NCI-H82 treated with DMSO at 0.1 percent for 48 hours (cell line): ENCODE results near the gene COL13A1.

Experiments
- DNase-seq: peaks from one replicate; lab custom pipeline; 2025; ENCODE audit not compliant: unreplicated experiment; lab: John Stamatoyannopoulos, UW

The COL13A1 gene

DNA sequence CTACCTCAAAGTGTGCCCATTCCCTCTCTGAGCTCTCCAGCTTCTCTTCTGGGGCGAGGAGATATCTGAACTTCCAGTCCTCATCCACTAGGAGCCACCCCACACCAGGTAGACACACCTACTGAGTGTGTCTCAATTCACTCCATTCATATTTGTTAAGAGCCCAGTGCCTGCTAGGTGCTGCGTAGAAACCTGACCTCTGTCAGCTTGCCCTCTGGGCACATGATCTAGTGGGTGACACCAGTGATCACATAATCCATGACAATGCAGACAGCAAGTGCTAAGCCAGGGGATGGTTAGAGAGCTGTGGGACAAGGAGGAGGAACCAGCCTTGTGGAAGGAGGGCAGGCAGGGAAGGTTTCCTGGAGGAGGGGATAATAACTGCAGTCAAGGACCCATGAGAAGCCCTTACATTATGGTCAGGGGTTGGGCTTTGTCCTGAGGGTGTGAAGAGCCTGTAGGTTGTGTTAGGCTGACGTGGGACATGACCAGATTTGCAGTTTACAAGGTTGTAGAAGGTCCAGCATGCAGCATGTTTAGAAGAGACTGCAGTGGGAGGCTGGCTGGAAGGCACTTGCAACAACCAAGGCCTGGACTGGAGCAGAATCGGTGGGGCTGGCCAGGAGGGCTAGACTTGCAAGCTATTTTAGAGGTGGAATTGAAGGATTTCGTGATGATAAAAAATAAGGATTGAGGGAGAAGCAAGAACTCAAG lies 81.8 kb downstream of the COL13A1 start:
- DNase-seq: no peak

DNA sequence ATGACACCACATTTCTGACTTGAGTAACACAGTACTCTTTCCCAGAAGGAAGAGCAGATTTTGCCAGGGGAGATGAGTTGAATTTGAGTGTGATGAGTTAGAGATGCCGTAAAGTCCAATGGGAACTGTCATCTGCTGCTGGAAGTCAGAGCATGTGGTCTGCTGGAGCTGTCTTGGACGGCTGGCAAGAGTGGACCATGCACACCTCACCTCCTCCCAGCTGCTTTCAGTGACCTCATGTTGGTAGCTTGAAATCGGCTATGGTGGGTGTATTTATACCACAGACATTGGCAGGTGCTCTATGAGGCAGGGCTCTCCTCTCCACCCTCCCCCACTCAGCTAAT lies 82.3 kb downstream of the COL13A1 start:
- no peak for DNase-seq

DNA sequence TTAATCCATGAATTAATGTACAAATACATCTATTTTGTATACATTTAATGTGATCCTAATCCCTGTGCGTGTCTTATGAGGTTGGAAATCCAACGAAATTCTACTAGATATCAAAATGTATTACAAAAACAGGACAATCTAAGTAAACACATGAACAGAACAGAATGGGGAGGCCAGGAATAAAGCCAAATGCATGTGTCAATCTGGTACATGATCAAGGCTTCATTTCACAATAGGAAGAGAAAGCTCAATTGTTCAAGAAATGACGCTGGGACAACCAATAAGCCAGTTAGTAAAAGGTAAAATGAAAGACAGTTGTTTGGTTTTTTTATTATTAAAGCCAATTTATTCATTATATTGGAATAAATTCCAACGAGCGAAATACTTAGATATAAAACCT lies 83.0 kb downstream of the COL13A1 start:
- no peak for DNase-seq

DNA sequence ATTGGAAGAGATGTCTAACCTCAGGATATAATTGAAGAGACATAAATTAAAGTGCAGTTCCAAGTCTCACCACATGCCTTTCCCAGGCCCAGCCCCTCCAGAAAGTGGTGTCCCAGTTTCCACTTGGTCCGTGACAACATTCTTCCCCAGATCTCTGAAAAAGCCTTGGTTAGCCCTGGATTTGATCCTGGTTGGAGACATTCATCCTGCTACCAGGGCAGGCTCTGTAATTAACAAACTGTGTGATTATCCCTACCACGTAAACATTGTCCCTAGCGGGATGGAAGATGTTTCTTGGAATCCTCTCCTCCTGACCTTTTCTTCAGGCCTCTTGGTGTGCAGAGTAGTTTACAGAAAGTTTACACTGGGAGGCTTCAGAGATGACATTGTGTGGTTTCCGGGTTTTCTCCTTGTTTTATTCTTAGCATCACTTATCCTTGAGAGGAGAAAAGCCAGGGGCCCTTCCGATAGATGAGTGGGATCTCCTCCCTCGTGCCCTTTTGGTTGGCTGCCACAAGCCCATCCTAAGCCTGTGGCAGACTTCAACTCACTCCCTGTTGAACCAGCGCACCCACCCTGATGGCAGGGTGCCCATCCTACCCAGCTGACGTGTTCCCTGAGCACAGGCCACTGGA lies 83.8 kb downstream of the COL13A1 start:
- DNase-seq: no peak

DNA sequence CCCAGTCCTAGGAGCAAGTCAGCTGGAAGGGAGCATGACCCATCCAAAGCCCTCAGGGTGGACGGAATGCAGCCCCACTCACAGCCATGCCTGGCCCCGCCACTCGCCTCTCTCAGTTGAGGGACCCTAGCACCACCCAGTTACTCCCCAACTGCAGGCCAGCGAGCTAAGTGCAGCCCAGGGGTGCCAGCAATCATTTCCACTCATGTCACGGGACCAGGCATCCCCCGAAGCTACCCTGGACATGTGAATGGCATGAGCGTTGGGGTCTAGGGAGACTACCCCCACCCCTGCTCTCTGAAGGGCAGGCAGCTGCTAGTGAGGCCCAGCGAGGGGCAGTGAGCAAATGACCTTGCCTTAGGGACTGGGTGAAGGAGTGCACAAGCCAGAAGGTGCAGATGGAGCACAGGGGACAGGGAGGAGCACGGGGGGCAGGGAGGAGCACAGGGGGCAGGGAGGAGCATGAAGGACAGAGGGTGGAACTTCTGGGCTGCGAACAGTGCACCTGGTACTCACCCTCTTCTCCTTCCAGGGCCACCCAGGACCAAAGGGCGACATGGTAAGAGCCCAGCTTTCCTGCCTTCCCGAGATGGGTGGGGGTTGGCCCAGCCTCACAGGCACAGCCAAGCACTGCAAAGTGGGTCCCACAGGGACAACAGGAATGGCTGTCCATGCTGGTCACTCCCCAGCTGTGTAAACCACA lies 87.3 kb downstream of the COL13A1 start:
- no peak for DNase-seq

DNA sequence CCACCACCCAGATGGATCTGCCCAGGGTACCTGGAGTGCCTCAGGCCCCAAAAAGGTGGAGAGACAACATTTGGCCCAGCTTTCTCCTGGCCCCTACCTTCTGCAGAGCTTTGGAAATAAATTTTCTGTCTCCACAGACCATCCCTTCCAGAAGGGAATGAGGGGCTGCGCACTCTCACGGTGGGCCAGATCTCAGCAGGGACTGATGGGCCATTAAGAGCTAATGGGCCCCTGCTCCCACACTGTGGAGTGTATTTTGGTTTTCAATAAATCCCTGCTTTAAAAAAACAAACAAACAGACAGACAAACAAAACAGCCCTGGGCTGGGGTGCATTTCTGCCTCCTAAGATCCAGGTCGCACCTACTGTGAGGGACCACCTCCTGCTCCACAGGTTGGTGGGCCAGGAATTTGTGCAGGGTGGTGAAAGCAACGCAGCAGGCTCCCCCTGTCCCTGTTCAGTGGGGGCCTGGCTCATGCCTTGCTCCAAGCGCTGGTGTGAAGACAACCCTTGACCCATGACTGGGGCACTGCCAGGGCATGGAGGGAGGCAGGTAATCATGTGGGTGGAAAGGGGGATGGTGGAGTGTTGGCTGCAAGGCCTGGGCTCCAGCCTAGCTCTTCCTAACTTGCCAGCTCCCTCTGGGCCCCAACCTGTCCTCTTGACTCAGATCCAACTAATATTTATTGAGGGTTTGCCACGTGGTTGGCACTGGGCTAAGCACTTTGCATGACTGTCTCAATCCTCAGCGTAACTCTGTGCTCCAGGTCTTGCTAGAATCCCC lies 88.5 kb downstream of the COL13A1 start:
- DNase-seq: no peak

DNA sequence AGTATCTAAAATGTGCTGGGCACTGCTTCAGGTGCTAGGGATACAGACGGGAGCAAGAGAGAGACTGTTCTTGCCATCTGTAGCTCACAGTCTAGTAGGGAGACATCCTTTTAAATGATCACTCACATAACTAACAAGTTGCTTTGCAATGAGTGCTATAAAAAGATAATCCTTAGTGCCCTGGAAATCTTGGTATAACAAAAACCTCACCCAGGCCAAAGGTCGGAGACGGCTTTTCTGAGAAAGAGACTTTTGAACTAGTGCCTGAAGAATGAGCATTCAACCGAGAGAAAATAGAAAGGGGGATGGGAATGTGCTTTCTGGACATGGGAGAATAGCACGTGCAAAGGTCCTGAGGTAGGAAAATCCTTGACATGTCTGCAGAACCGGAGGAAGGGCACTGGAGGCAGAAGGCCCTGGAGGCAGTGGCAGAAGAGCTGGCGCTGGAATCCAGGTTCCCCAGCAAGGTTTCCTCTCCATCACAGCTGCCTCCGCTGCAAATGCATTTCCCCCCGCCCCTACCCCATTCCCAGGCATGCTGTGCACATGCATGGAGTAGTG lies 89.4 kb downstream of the COL13A1 start:
- DNase-seq: no peak

DNA sequence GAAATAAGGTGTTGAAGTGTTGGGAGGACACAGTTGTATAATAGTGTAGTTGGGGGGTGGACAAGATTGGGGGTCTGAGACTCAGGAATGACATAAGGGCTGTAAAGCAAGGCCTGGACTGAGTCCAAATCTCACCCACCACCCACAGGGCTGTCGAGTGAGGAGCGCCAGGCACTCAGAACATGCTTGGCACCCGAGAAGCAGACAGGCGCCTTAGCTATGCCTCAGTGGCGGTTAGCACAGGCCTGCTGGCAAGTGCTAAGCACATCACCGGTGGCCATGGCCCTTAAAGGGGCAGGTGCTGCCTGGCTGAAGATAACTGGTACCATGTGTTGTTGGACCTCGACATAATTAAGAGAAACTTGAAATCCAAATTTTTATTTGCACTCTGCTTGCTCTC lies 90.7 kb downstream of the COL13A1 start:
- DNase-seq: no peak

DNA sequence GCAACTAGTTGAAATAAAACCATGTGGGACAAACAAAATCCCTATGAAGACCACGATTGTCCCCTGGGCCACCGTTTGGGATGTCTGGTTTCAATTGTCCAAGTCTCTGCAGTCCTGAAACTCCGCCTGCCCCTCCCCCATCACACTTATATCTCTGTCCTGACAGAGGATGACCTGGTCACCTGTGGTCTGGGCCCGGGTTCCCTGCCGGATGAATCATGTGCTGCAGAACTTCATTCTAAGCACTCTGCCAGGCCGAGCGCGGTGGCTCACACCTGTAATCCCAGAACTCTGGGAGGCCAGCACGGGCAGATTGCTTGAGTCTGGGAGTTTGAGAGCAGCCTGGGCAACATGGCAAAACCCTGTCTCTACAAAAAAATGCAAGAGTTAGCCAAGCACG lies 91.1 kb downstream of the COL13A1 start:
- no peak for DNase-seq

DNA sequence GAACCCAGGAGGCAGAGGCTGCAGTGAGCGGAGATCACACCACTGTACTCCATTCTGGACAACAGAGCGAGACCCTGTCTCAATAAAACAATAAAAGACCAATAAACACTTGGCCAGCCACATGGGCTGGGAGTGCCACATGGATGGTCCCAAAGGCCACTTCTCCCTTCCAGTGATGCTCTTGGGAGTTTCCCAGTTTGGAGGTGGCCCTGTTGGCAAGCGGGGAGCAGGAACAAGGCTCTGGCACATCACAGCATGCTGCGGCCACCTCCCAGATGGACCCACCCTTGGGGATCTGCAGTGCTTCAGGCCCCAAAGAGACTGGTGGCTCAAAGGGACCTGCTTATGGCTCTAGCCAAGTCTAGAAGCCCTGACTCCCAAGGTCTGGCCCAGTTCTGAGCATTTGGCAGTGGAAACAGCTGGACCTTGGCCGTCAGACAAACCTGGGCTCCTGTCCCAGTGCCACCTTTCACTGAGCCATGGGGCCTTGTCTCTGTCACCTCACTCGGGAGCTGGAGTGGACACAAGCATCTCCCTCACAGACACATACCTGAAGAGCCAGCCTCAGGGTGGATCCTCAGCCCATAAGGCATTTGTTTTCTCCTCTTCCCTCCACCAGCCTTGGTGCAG lies 91.7 kb downstream of the COL13A1 start:
- DNase-seq: no peak

DNA sequence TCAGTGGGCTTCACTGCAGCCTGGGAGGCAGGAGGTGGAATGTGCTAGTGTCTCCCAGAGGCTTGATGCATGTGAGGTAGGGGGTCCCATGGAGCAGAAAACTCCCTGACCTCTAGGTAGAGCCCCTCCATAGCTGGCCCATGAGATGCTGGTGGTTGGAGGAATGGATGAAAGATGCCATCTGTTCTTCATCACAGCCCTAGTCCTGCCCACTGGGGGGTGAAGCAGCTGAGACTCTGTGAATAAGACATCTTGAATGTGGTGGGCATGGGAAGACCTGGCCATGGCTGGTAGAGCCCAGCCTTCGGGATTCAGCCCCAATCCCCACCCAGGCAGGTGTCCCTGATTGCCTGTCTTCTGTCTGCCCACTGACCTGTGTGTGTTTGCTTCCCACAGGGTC lies 92.5 kb downstream of the COL13A1 start:
- no peak for DNase-seq

DNA sequence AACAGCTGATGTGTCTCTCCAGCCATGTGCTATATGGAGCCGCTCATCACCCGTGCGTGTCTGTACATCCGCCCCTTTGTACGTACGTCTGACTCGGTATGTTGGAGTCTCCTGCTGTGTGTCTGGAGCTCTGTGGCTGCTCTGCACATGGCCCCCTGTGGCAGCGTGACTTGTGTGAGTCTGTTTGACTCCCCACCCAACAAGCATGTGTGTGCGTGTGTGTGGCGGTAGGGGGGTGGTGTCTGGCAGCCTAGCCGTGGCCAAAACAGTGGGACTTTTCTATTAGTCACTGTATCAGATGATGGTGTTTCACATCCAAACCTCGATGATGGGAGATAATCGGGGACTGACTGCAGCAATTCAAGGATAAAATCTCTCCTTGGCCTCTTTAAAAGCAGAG lies 94.1 kb downstream of the COL13A1 start:
- no peak for DNase-seq

DNA sequence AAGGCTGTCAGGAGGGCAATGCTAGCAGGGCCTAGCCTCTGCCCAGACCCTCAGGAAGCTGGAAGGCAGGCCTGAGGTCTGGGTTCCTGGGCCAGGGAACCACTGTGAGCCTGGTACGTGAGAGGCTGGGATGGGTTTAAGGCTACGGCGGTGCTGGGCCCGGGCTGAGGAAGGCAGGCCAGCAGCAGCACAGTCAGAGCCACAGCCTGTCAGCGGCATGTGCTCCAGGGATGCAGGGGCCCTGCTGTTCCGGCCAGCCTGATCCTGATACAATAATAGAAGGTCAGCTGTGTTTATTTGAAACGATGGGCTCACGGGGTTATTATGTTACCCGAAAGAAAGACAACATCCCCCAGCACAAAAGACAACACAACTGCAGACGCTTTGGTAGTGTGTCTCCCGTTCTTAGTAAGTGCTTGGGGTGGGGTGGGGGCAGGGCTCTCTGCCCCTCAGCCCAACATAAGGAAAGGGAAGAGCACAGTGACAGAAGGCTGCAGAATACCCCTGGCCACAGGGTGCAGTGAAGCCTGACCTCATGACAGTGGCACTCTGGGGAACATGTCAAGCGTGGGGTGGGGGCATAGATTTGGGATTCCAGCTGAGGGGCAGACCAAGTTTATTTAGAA lies 95.0 kb downstream of the COL13A1 start:
- DNase-seq: no peak

DNA sequence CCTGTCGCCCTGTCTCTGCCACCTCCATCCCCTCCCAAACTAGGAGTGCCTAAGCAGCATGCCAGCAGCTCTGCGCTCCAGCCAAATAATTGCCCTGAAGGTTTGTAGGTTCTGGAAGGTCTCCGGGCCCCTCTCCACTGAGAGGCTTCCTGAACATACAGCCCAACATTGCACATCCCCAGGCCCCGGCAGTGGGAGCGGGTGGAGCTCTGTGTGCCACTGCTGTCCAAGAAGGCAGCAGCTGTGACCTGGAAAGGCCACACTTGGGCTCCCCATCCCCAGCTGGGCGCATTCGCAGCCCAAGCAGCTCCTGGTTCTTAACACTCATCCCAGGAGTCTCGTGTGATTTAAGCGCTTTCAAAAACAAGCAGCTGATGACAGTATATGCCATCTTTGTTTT lies 95.7 kb downstream of the COL13A1 start:
- DNase-seq: no peak

DNA sequence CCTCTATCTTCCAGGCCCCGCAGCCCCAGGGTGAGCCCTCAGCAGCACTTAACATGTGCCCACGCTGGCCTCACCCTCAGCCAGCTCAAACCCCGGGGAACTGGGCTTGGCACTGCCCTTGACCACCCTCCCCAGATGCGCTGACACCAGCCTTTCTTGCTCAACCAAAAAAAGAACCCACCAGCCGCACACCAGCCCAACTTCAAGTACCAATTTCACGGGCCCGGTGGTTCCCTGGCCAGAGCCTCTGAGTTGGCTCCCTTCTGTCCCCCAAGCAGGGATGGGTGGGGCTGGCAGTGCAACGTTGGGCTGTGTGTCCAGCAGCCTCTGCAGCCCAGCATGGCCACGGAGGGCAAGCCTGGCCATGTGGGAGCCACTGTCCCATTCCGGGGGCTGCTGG lies 96.3 kb downstream of the COL13A1 start:
- DNase-seq: no peak

DNA sequence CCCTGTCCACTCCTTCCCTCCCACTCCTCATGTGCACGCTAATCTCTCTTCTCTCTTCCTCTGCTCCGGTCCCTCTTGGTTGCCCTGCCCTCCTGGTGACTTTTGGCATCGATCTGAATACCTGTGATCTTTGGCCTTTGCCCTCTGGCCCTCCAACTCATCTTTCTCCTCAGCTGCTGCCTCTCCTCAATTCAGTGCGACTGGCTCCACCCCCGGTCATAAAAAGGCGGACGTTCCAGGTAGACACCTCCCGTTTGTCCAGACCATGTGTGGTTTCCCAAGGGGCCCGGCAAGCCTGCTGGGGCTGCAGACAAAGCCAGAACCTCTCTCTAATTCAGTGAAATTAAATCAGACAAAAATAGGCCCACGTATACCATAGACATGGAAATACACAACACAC lies 96.8 kb downstream of the COL13A1 start:
- DNase-seq: no peak

DNA sequence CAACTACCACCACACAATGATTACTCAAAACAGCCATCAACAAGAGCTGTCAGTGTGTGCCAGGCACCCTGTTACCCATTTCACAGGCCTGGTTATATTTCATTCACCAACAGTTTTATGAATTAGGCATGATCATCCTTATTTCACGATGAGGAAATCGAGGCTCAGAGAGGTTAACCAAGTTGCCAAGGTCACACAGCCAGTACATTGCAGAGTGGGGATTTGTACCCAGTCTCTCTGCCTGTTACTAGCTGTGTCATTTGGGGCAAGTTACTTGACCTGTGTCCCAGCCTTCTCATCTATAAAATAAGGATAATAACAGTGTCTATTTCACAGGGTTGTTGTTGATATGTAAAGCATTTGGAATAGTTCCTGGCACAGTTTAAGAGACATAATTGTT lies 97.2 kb downstream of the COL13A1 start:
- DNase-seq: no peak

DNA sequence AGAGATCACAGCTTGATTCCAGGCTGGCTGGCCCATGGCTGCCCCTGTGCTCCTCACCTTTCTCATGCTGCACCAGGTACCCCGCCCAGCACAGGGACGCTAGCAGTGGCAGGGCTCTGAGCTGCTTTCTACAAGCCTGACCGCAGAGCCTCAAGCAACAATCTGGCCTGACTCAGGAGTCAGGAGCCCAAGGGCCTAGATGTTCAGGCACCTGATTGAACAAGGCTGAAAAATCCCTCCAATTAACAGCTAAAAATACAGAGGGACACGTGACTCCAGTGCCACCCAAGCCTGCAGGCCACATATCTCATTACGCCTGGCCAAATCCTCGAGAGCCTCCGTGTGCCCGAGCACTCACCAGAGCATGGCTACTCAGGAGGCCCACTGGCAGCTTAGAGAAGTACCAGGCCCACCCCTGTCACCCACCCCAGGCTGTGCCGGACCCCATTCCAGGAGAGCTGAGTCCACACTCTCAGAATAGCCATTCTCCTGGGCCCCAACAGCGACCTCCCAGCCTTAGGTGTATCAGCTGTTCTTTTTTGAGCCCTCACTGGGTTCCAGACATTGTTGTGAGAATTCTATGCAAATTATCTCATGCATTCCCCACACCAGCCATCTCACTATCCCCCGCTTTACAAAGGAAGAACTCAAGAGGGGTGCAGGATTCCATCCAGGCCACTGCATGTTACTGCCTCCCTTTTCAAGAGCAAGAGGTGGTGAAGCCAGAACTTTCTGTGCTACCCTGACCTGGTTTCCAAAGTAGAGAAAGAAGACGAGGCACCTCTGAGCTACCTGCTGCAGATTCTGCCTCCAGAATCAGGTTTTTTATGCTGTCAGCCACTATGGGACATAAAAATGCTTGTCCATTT lies 98.3 kb downstream of the COL13A1 start:
- DNase-seq: no peak

DNA sequence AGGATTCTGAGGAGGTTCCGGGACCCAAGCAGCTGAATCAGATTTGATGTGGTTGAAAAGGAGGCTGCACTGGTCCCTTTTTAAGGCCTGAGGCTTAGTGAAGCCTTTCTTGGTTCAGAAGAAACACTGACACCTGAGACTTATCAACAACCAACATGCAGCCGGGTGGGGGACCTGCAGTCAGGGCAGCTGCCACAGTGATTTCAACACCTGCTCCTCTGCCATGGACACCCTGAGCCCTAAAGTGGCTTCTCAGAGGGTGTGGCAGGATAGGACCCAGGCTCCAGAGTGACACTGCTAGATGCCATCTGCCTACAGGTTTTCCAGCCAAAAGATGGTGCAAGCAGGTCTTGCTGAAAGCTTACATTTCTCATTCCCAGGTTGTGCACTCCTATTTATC lies 99.3 kb downstream of the COL13A1 start:
- DNase-seq: no peak
